NB4 (cell line): ENCODE results near the gene FBXL13.
"Not testable (repeated sequence)": the region's sequence is repeated elsewhere in the genome, so short reads cannot be mapped to it uniquely, and the experiment has no call there.

ENCODE experiments used
- DNase-seq: peaks from one replicate; pipeline ENCODE4 v3.0.0; 2010; ENCODE audit warnings: low read depth
- H3K4me3 ChIP-seq: one replicate; pipeline ENCODE4 v1.5.1; 2011; ENCODE audit warnings: mild to moderate bottlenecking, low read depth, low read length, moderate library complexity
- CTCF ChIP-seq: IDR thresholded peaks from one replicate; pipeline ENCODE4 v1.5.1; 2012; ENCODE audit warnings: low read depth, low read length
- MAX ChIP-seq: IDR thresholded peaks from 2 replicates; pipeline ENCODE4 v1.6.1; 2011; ENCODE audit warnings: low read depth, low read length
- MYC ChIP-seq: IDR thresholded peaks from 2 replicates; pipeline ENCODE4 v1.6.1; 2011; ENCODE audit warnings: low read depth, low read length
- POLR2A ChIP-seq: IDR thresholded peaks from 2 replicates; pipeline ENCODE4 v1.6.1; 2011; ENCODE audit warnings: mild to moderate bottlenecking; ENCODE audit not compliant: insufficient read length; ENCODE audit errors: extremely low read depth

Gene FBXL13

GRCh38 chr7:102982235-102982634, 92.4 kb downstream of the FBXL13 start:
- TF ChIP-seq MAX (no peak), MYC (no peak), CTCF (no peak), POLR2A (no peak)
- H3K4me3 ChIP-seq: no peak overlapping the region
- DNase-seq: no peak

GRCh38 chr7:102981451-102981850, 93.1 kb downstream of the FBXL13 start:
- DNase-seq: no peak
- TF ChIP-seq MAX: no peak
- no peak for TF ChIP-seq CTCF
- no peak overlapping the region for H3K4me3 ChIP-seq

GRCh38 chr7:102979670-102980069, 94.9 kb downstream of the FBXL13 start:
- H3K4me3 ChIP-seq: no peak overlapping the region
- no peak for DNase-seq
- TF ChIP-seq MAX (no peak), POLR2A (no peak), MYC (no peak), CTCF (no peak)

GRCh38 chr7:102978284-102978683, 96.3 kb downstream of the FBXL13 start:
- H3K4me3 ChIP-seq: no peak overlapping the region
- no peak for TF ChIP-seq MAX
- no peak for TF ChIP-seq MYC
- no peak for TF ChIP-seq CTCF
- TF ChIP-seq POLR2A: no peak
- peak; percentile 78 for DNase-seq

- not testable (repeated sequence) for H3K4me3 ChIP-seq, DNase-seq
Observed at GRCh38 chr7:102977586-102977985, 97.0 kb downstream of the FBXL13 start.

GRCh38 chr7:102976493-102976892, 98.1 kb downstream of the FBXL13 start:
- no peak for DNase-seq
- no peak overlapping the region for H3K4me3 ChIP-seq
- TF ChIP-seq POLR2A (no peak), CTCF (no peak), MYC (no peak), MAX (no peak)

GRCh38 chr7:102975854-102976253, 98.7 kb downstream of the FBXL13 start:
- no peak overlapping the region for H3K4me3 ChIP-seq
- TF ChIP-seq POLR2A (no peak), MYC (no peak), CTCF (no peak), MAX (no peak)
- no peak for DNase-seq
